SK-MEL-5 (cell line): ENCODE data around the gene AKAP12. TPM values are rescaled to one million over a fixed set of nuclear protein-coding genes. Genes with fewer than 3 reads are reported as not detected.
"Not testable (repeated sequence)": the region's sequence is repeated elsewhere in the genome, so short reads cannot be mapped to it uniquely, and the experiment has no call there.

Experiments
- DNase-seq: peaks from one replicate; pipeline ENCODE4 v3.0.0-alpha.2; 2016; ENCODE audit warnings: low read depth, low spot score
- in situ Hi-C: cut with HindIII; loops from 2 replicates; pipeline ENCODE4 v1.10.0; 2016; ENCODE audit warnings: low sequenced_read_pairs, high pct_unique_total_duplicates, low pct_unique_long_range_greater_than_20kb
- total RNA-seq: library from RNA; depleted of rRNA; stranded (reverse); fragments of >200 nt; shearing (Covaris generic); gene quantifications from 2 replicates; pipeline ENCODE4 v1.2.3, GENCODE V29; 2014

Gene AKAP12
- total RNA-seq, 1 experiment from 2014 or later = 24.6 TPM

- in situ Hi-C loops = no loop called here
- DNase-seq = no peak
Measured at GRCh38 chr6:151349651-151350270, 110.0 kb downstream of the AKAP12 start.

GRCh38 chr6:151350442-151351145 is 110.8 kb downstream of the AKAP12 start:
- in situ Hi-C loops = no loop called here
- no peak for DNase-seq

- in situ Hi-C loops = no loop called here
- no peak for DNase-seq
Measured at GRCh38 chr6:151351146-151351700, 111.5 kb downstream of the AKAP12 start.

- DNase-seq = no peak
- in situ Hi-C loops = no loop called here
Measured at GRCh38 chr6:151351731-151352130, 112.0 kb downstream of the AKAP12 start.

- in situ Hi-C loops = no loop called here
- DNase-seq = no peak
Measured at GRCh38 chr6:151352410-151353396, 112.9 kb downstream of the AKAP12 start.

GRCh38 chr6:151353795-151354194 is 114.0 kb downstream of the AKAP12 start:
- DNase-seq = no peak
- in situ Hi-C loops = no loop called here

- DNase-seq, in situ Hi-C loops: not testable (repeated sequence)
Measured at GRCh38 chr6:151356983-151357382, 117.2 kb downstream of the AKAP12 start.

- in situ Hi-C loops = no loop called here
- DNase-seq = no peak
Measured at GRCh38 chr6:151357758-151358436, 118.1 kb downstream of the AKAP12 start.

GRCh38 chr6:151358475-151358874 is 118.7 kb downstream of the AKAP12 start:
- in situ Hi-C loops = no loop called here
- DNase-seq = peak; percentile 39

- in situ Hi-C loops = no loop called here
- peak; percentile 40 for DNase-seq
Measured at GRCh38 chr6:151359486-151359885, 119.7 kb downstream of the AKAP12 start.

GRCh38 chr6:151365233-151365632 is 125.5 kb downstream of the AKAP12 start:
- DNase-seq = peak; percentile 47
- in situ Hi-C loops = no loop called here

GRCh38 chr6:151370509-151371078 is 130.8 kb downstream of the AKAP12 start:
- in situ Hi-C loops = no loop called here
- DNase-seq = peak; percentile 52

GRCh38 chr6:151372164-151372563 is 132.4 kb downstream of the AKAP12 start:
- in situ Hi-C loops = no loop called here

GRCh38 chr6:151374036-151374683 is 134.4 kb downstream of the AKAP12 start:
- in situ Hi-C loops = no loop called here
- DNase-seq = no peak

More at GRCh38 chr6:151372164-151372563, 132.4 kb downstream of the AKAP12 start:
- DNase-seq = no peak

- in situ Hi-C loops = no loop called here
- DNase-seq = no peak
Measured at GRCh38 chr6:151375833-151376232, 136.1 kb downstream of the AKAP12 start.

GRCh38 chr6:151376440-151376839 is 136.7 kb downstream of the AKAP12 start:
- no peak for DNase-seq
- in situ Hi-C loops = no loop called here

- in situ Hi-C loops = no loop called here
Measured at GRCh38 chr6:151377095-151377494, 137.3 kb downstream of the AKAP12 start.

More at GRCh38 chr6:151377095-151377494, 137.3 kb downstream of the AKAP12 start:
- no peak for DNase-seq
